ENCODE results near the gene KRTAP4-8.

GRCh38 chr17:41065829-41066624, 31.9 kb downstream of the KRTAP4-8 start, which contains the start of gene KRTAP2-4:
- TF ChIP-seq EZH2 (IDR thresholded peaks at IDR 0.05) = no peak
- no peak for TF ChIP-seq POLR2AphosphoS5 (IDR thresholded peaks at IDR 0.05; ENCODE audit: borderline replicate concordance, low read depth, low read length)

Measured in SK-N-MC (cell line).